ENCODE data around the gene MYO1E.

Gene MYO1E

GRCh38 chr15:59168536-59168935, 204.1 kb downstream of the MYO1E start:
- no peak; the same call in 2 of the 3 replicates for ATAC-seq
- TF ChIP-seq POU6F1 (CRISPR knock-in tag; IDR thresholded peaks at IDR 0.05; ENCODE audit: borderline replicate concordance, low read depth), result no peak
- TF ChIP-seq CSRNP3 (CRISPR knock-in tag; IDR thresholded peaks at IDR 0.05), result no peak
- no peak for TF ChIP-seq PATZ1 (CRISPR knock-in tag; IDR thresholded peaks at IDR 0.05; ENCODE audit: borderline replicate concordance)
- TF ChIP-seq TSHZ2 (CRISPR knock-in tag; IDR thresholded peaks at IDR 0.05), result no peak
- TF ChIP-seq ZFP30 (CRISPR knock-in tag; IDR thresholded peaks at IDR 0.05), result no peak
- TF ChIP-seq BACH2 (CRISPR knock-in tag; IDR thresholded peaks at IDR 0.05; ENCODE audit: borderline replicate concordance), result no peak

- no peak for TF ChIP-seq TSHZ2 (CRISPR knock-in tag; IDR thresholded peaks at IDR 0.05)
- no peak for TF ChIP-seq ESRRG (CRISPR knock-in tag; IDR thresholded peaks at IDR 0.05)
- no peak for TF ChIP-seq ISL1 (CRISPR knock-in tag; IDR thresholded peaks at IDR 0.05)
- TF ChIP-seq POU6F1 (CRISPR knock-in tag; IDR thresholded peaks at IDR 0.05; ENCODE audit: borderline replicate concordance, low read depth), result no peak
- no peak for TF ChIP-seq ZNF565 (CRISPR knock-in tag; conservative IDR thresholded peaks at IDR 0.05; ENCODE audit: low read depth)
- no peak for TF ChIP-seq TCF4 (CRISPR knock-in tag; IDR thresholded peaks at IDR 0.05; ENCODE audit: borderline replicate concordance)
- TF ChIP-seq CSDC2 (CRISPR knock-in tag; IDR thresholded peaks at IDR 0.05), result no peak
- no peak for TF ChIP-seq ZNF70 (CRISPR knock-in tag; IDR thresholded peaks at IDR 0.05)
- no peak for TF ChIP-seq OSR1 (CRISPR knock-in tag; IDR thresholded peaks at IDR 0.05)
- TF ChIP-seq CSRNP3 (CRISPR knock-in tag; IDR thresholded peaks at IDR 0.05), result no peak
These were observed 205.9 kb downstream of the MYO1E start for GRCh38 chr15:59166601-59167265.

More at GRCh38 chr15:59166601-59167265, 205.9 kb downstream of the MYO1E start:
- ATAC-seq, result no peak
